ENCODE data around the gene THUMPD3.

The THUMPD3 gene

GRCh38 chr3:9402410-9403228, 39.8 kb downstream of the THUMPD3 start:
- TF ChIP-seq CTCF (IDR thresholded peaks at IDR 0.05; ENCODE audit: insufficient read depth, missing control alignments), result no peak
- FAIRE-seq (no peak), DNase-seq (ENCODE audit: insufficient read length, low spot score) (no peak)

GRCh38 chr3:9403463-9403862, 40.6 kb downstream of the THUMPD3 start:
- DNase-seq (ENCODE audit: insufficient read length, low spot score), result no peak
- no peak for FAIRE-seq
- no peak for TF ChIP-seq CTCF (IDR thresholded peaks at IDR 0.05; ENCODE audit: insufficient read depth, missing control alignments)

GRCh38 chr3:9404680-9405079, 41.8 kb downstream of the THUMPD3 start:
- TF ChIP-seq CTCF (IDR thresholded peaks at IDR 0.05; ENCODE audit: insufficient read depth, missing control alignments), result no peak
- DNase-seq (ENCODE audit: insufficient read length, low spot score), result no peak
- FAIRE-seq, result no peak

GRCh38 chr3:9405756-9406155, 42.9 kb downstream of the THUMPD3 start:
- FAIRE-seq (no peak), DNase-seq (ENCODE audit: insufficient read length, low spot score) (no peak)
- no peak for TF ChIP-seq CTCF (IDR thresholded peaks at IDR 0.05; ENCODE audit: insufficient read depth, missing control alignments)

- no peak for FAIRE-seq
- no peak for DNase-seq (ENCODE audit: insufficient read length, low spot score)
- TF ChIP-seq CTCF (IDR thresholded peaks at IDR 0.05; ENCODE audit: insufficient read depth, missing control alignments), result no peak
Measured at GRCh38 chr3:9406856-9407626, 44.2 kb downstream of the THUMPD3 start.

- FAIRE-seq (no peak), DNase-seq (ENCODE audit: insufficient read length, low spot score) (no peak)
- TF ChIP-seq CTCF (IDR thresholded peaks at IDR 0.05; ENCODE audit: insufficient read depth, missing control alignments), result no peak
Measured at GRCh38 chr3:9408061-9408460, 45.2 kb downstream of the THUMPD3 start.

- FAIRE-seq (no peak), DNase-seq (ENCODE audit: insufficient read length, low spot score) (no peak)
- no peak for TF ChIP-seq CTCF (IDR thresholded peaks at IDR 0.05; ENCODE audit: insufficient read depth, missing control alignments)
Measured at GRCh38 chr3:9408546-9408945, 45.7 kb downstream of the THUMPD3 start.
